ENCODE measurements around the gene CNTNAP5.

The CNTNAP5 gene

GRCh38 chr2:124797049-124797448, 772.0 kb downstream of the CNTNAP5 start:
- no peaks in the 10 kb centered on the region for H3K4me1 ChIP-seq (ENCODE audit: control insufficient read depth, insufficient read depth, low read length)
- no peaks in the 10 kb centered on the region for H3K36me3 ChIP-seq (ENCODE audit: insufficient read depth, low read length)
- no peak overlapping the region for H3K4me2 ChIP-seq (ENCODE audit: low read length)
- H3K4me3 ChIP-seq (ENCODE audit: low read length) = no peak overlapping the region
- H3K27me3 ChIP-seq (ENCODE audit: control insufficient read depth, insufficient read depth, low read length) = no peaks in the 10 kb centered on the region
- peaks cover 4% of the 10 kb centered on the region for H3K9me3 ChIP-seq (replicated peaks; ENCODE audit: low read length)
- no peak overlapping the region for H3K9ac ChIP-seq (ENCODE audit: low read depth, low read length)

- Histone ChIP-seq H3K36me3 (ENCODE audit: insufficient read depth, low read length) (no peaks in the 10 kb centered on the region), H3K4me2 (ENCODE audit: low read length) (no peak overlapping the region), H3K9ac (ENCODE audit: low read depth, low read length) (no peak overlapping the region), H3K4me1 (ENCODE audit: control insufficient read depth, insufficient read depth, low read length) (no peaks in the 10 kb centered on the region), H3K4me3 (ENCODE audit: low read length) (no peak overlapping the region), H3K9me3 (replicated peaks; ENCODE audit: low read length) (peaks cover 4% of the 10 kb centered on the region), H3K27me3 (ENCODE audit: control insufficient read depth, insufficient read depth, low read length) (no peaks in the 10 kb centered on the region)
Measured at GRCh38 chr2:124798551-124798950, 773.5 kb downstream of the CNTNAP5 start.

DNA sequence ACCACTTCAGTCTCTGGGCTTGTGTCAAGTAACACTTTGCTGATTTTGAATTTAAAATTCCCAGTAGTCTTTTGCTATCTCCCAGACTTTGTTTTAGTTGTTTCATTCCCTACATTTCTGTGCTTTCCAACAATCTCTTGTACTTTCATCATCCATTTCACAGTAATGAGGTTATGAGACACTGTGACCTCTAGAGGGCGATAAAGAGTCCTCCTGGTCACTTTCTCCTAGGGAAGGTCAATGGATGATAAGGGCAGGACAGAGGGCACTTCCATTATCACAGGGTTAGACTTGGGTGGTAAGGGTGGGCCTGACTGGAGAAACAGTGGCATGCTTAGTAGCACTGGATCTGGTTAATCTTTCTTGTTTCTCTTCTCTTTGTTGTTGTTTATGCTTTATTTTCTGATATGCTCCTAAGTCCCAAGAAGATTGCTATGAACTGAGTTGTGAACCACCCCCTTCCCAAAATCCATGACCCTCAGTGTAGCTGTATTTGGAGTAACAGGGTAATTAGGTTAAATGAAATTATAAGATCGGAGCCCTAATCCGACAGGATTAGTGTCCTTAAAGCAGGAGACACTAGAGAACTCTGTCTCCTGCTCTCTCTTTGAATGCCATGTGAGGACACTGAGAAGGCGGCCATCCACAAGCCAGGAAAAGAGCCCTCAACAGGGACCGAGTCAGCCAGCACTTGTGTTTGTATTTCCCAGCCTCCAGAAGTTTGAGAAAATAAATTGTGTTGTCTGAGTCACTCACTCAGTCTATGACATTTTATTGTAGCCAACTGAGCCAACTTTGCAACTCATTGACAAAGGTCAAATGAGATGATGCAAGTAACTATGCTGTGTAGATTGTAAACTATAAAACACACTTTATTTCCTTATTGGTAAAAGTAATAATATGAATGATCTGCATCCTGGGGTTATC, 779.2 kb downstream of the CNTNAP5 start:
- Histone ChIP-seq H3K4me2 (ENCODE audit: low read length) (no peak overlapping the region), H3K9ac (ENCODE audit: low read depth, low read length) (no peak overlapping the region), H3K4me1 (ENCODE audit: control insufficient read depth, insufficient read depth, low read length) (no peaks in the 10 kb centered on the region), H3K9me3 (replicated peaks; ENCODE audit: low read length) (no peaks in the 10 kb centered on the region), H3K36me3 (ENCODE audit: insufficient read depth, low read length) (no peaks in the 10 kb centered on the region), H3K4me3 (ENCODE audit: low read length) (no peak overlapping the region), H3K27me3 (ENCODE audit: control insufficient read depth, insufficient read depth, low read length) (no peaks in the 10 kb centered on the region)

- H3K9me3 ChIP-seq (replicated peaks; ENCODE audit: low read length) = no peaks in the 10 kb centered on the region
- no peak overlapping the region for H3K9ac ChIP-seq (ENCODE audit: low read depth, low read length)
- H3K4me3 ChIP-seq (ENCODE audit: low read length) = no peak overlapping the region
Measured at GRCh38 chr2:124805060-124805459, 780.0 kb downstream of the CNTNAP5 start.

GRCh38 chr2:124810132-124810531, 785.0 kb downstream of the CNTNAP5 start:
- no peaks in the 10 kb centered on the region for H3K27me3 ChIP-seq (ENCODE audit: control insufficient read depth, insufficient read depth, low read length)
- no peak overlapping the region for H3K9ac ChIP-seq (ENCODE audit: low read depth, low read length)
- no peaks in the 10 kb centered on the region for H3K4me1 ChIP-seq (ENCODE audit: control insufficient read depth, insufficient read depth, low read length)
- no peak overlapping the region for H3K4me3 ChIP-seq (ENCODE audit: low read length)
- H3K9me3 ChIP-seq (replicated peaks; ENCODE audit: low read length) = no peaks in the 10 kb centered on the region
- H3K4me2 ChIP-seq (ENCODE audit: low read length) = no peak overlapping the region
- H3K36me3 ChIP-seq (ENCODE audit: insufficient read depth, low read length) = no peaks in the 10 kb centered on the region

More at GRCh38 chr2:124805060-124805459, 780.0 kb downstream of the CNTNAP5 start:
- Histone ChIP-seq H3K4me1 (ENCODE audit: control insufficient read depth, insufficient read depth, low read length) (no peaks in the 10 kb centered on the region), H3K27me3 (ENCODE audit: control insufficient read depth, insufficient read depth, low read length) (no peaks in the 10 kb centered on the region), H3K36me3 (ENCODE audit: insufficient read depth, low read length) (no peaks in the 10 kb centered on the region), H3K4me2 (ENCODE audit: low read length) (no peak overlapping the region)

DNA sequence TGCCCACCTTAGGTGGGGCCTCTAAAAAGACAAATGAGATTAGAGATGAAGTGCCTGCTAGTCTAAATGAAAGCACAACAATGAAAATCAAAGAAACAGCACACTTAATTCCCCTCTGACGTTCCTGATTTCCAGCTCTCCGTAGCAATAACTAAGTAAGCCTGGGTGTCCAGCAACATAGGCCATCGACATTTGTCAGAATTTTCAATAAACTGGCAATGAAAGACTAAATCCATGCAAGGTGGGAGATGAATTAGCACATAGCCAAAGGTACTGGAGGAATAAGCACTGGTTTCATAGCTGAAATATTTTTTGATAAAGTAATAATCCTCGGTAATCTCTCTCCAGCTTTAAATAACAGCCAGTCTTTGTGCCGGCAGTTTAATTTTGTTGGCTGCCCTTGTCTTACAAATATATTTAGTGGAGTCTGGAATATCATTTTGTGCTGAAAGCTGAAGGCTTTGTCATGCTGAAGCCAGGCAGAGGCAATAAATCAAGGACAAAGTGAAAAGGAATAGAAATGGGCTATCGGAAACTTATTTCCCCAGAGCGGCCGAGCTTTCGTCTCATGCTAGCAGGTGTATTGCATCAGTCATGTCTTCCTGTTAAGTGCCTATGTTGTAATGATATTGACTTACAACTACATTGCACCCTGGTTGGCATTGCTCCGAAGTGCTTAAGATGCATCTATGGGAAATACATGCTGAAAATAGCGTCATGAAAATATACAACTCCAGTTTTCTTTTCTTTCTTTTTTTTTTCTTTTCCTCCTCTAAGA, 790.1 kb downstream of the CNTNAP5 start:
- H3K4me2 ChIP-seq (ENCODE audit: low read length) = no peak overlapping the region
- no peaks in the 10 kb centered on the region for H3K4me1 ChIP-seq (ENCODE audit: control insufficient read depth, insufficient read depth, low read length)
- H3K4me3 ChIP-seq (ENCODE audit: low read length) = no peak overlapping the region
- no peaks in the 10 kb centered on the region for H3K9me3 ChIP-seq (replicated peaks; ENCODE audit: low read length)
- no peak overlapping the region for H3K9ac ChIP-seq (ENCODE audit: low read depth, low read length)
- H3K27me3 ChIP-seq (ENCODE audit: control insufficient read depth, insufficient read depth, low read length) = no peaks in the 10 kb centered on the region
- no peaks in the 10 kb centered on the region for H3K36me3 ChIP-seq (ENCODE audit: insufficient read depth, low read length)

DNA sequence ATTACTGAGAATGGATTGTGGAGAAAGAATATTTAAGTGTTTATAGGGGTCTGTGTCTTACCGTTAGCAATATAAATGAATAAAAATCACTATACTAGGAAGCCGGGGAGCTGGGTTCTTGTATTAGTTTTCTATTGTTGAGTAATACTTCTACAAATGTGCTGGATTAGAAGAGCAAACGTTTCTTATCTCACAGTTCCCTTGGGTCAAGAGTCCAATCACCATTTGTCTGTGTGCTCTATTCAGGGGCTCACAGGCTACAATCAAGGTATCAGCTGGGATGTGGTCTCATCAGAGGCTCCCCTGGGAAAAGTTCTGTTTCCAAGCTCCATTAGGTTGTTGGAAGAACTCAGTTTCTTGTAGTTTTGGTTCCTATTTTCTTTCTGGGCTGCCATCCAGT, 790.9 kb downstream of the CNTNAP5 start:
- H3K9me3 ChIP-seq (replicated peaks; ENCODE audit: low read length) = no peaks in the 10 kb centered on the region
- H3K4me2 ChIP-seq (ENCODE audit: low read length) = no peak overlapping the region
- no peak overlapping the region for H3K4me3 ChIP-seq (ENCODE audit: low read length)
- H3K36me3 ChIP-seq (ENCODE audit: insufficient read depth, low read length) = no peaks in the 10 kb centered on the region
- H3K27me3 ChIP-seq (ENCODE audit: control insufficient read depth, insufficient read depth, low read length) = no peaks in the 10 kb centered on the region
- H3K9ac ChIP-seq (ENCODE audit: low read depth, low read length) = no peak overlapping the region
- H3K4me1 ChIP-seq (ENCODE audit: control insufficient read depth, insufficient read depth, low read length) = no peaks in the 10 kb centered on the region

DNA sequence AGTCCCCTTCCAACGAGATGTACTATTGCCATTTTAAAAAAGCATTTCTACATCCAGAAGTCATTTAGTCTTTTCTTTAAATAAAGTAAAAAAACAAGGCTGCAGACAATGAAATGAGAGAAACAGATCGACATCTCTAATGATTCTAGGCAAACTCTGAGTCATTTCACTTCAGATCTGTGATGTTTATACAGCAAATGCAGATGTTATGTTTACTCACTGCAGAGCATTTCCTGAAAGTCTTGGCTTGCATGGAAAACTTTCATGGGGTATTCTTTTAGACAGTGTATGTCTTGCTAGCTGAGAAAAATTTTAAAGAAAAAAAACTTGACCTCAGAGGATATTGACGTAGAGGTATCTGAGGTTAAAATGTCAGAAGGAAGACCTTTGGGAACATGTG, 797.4 kb downstream of the CNTNAP5 start:
- Histone ChIP-seq H3K36me3 (ENCODE audit: insufficient read depth, low read length) (no peaks in the 10 kb centered on the region), H3K4me1 (ENCODE audit: control insufficient read depth, insufficient read depth, low read length) (no peaks in the 10 kb centered on the region), H3K9ac (ENCODE audit: low read depth, low read length) (no peak overlapping the region), H3K9me3 (replicated peaks; ENCODE audit: low read length) (peaks cover 4% of the 10 kb centered on the region), H3K27me3 (ENCODE audit: control insufficient read depth, insufficient read depth, low read length) (no peaks in the 10 kb centered on the region), H3K4me3 (ENCODE audit: low read length) (no peak overlapping the region), H3K4me2 (ENCODE audit: low read length) (no peak overlapping the region)

DNA sequence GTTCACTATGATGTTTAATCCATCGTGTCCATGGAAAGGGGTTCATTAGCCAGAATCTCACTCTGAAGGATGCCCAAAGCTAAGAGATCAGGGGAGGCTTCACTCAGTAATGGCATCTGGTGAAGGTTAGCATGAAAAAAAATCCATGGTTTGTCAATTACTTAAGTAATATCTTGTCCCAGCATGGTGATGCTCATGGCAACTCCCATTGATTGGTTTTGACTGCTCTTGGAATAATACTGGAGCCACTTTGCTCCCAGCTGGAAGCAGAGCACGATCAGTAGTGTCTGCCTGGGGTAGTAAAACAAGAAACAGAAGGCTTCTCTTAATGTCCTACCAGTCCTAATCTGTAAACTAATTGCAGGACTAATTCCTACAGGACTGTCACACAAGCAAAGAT, 799.4 kb downstream of the CNTNAP5 start:
- Histone ChIP-seq H3K9me3 (replicated peaks; ENCODE audit: low read length) (peaks cover 6% of the 10 kb centered on the region), H3K9ac (ENCODE audit: low read depth, low read length) (no peak overlapping the region), H3K27me3 (ENCODE audit: control insufficient read depth, insufficient read depth, low read length) (no peaks in the 10 kb centered on the region), H3K4me1 (ENCODE audit: control insufficient read depth, insufficient read depth, low read length) (no peaks in the 10 kb centered on the region), H3K36me3 (ENCODE audit: insufficient read depth, low read length) (no peaks in the 10 kb centered on the region), H3K4me3 (ENCODE audit: low read length) (no peak overlapping the region), H3K4me2 (ENCODE audit: low read length) (no peak overlapping the region)

GRCh38 chr2:124832521-124832920, 807.4 kb downstream of the CNTNAP5 start:
- H3K4me1 ChIP-seq (ENCODE audit: control insufficient read depth, insufficient read depth, low read length) = no peaks in the 10 kb centered on the region
- no peak overlapping the region for H3K4me2 ChIP-seq (ENCODE audit: low read length)
- H3K36me3 ChIP-seq (ENCODE audit: insufficient read depth, low read length) = no peaks in the 10 kb centered on the region
- no peak overlapping the region for H3K4me3 ChIP-seq (ENCODE audit: low read length)
- H3K27me3 ChIP-seq (ENCODE audit: control insufficient read depth, insufficient read depth, low read length) = no peaks in the 10 kb centered on the region
- H3K9ac ChIP-seq (ENCODE audit: low read depth, low read length) = no peak overlapping the region
- H3K9me3 ChIP-seq (replicated peaks; ENCODE audit: low read length) = peaks cover 6% of the 10 kb centered on the region

DNA sequence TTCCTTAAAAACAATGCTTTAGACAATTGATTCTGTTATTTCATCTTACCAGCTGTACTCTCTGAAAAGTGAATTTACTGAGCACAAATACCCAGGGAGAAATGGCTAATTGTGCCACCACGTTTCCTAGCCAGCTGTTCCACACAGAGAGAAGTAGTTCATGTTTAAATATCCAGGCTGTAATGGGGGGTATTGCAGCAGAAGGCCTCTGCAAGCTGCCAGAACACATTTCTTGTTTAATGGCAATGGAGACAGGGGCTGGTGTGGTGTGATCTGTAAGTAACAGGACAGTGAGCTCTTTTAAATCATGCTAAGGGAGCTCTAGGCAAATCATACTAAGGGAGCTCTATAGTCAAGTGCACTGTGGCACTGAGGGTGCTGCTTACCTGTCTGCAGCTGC, 809.2 kb downstream of the CNTNAP5 start:
- no peaks in the 10 kb centered on the region for H3K36me3 ChIP-seq (ENCODE audit: insufficient read depth, low read length)
- no peak overlapping the region for H3K4me2 ChIP-seq (ENCODE audit: low read length)
- H3K4me3 ChIP-seq (ENCODE audit: low read length) = no peak overlapping the region
- H3K27me3 ChIP-seq (ENCODE audit: control insufficient read depth, insufficient read depth, low read length) = no peaks in the 10 kb centered on the region
- H3K9ac ChIP-seq (ENCODE audit: low read depth, low read length) = no peak overlapping the region
- H3K9me3 ChIP-seq (replicated peaks; ENCODE audit: low read length) = peaks cover 3% of the 10 kb centered on the region
- H3K4me1 ChIP-seq (ENCODE audit: control insufficient read depth, insufficient read depth, low read length) = no peaks in the 10 kb centered on the region
